ENCODE measurements around the gene ARHGAP32. TPM values are rescaled to one million over a fixed set of nuclear protein-coding genes. Genes with fewer than 3 reads are reported as not detected.

The ARHGAP32 gene
- total RNA-seq, 1 experiment from 2014 or later: not detected

- H4K20me1 ChIP-seq (ENCODE audit: insufficient read depth, low read depth, low read length): no peaks in the 10 kb centered on the region
- no peak overlapping the region for H3K4me3 ChIP-seq (ENCODE audit: low read length)
- no peaks in the 10 kb centered on the region for H3K9me3 ChIP-seq (ENCODE audit: low read length)
- DNase-seq: no peak
- H3K4me1 ChIP-seq (ENCODE audit: low read length): no peaks in the 10 kb centered on the region
- no peak overlapping the region for H3K4me2 ChIP-seq (ENCODE audit: low read depth, low read length, poor library complexity, severe bottlenecking)
- H3K36me3 ChIP-seq (ENCODE audit: insufficient read depth, low read length): no peaks in the 10 kb centered on the region
- no peaks in the 10 kb centered on the region for H3K27me3 ChIP-seq (ENCODE audit: low read length)
- no peak overlapping the region for H3K9ac ChIP-seq (ENCODE audit: low read length)
- H3K9me2 ChIP-seq (replicated peaks; ENCODE audit: insufficient read depth, low read length): no peaks in the 10 kb centered on the region
- H3K79me2 ChIP-seq (ENCODE audit: low read length): no peaks in the 10 kb centered on the region
- H3K27ac ChIP-seq (ENCODE audit: low read length): no peak overlapping the region
- no peak overlapping the region for H2AFZ ChIP-seq (ENCODE audit: low read length)
Observed at GRCh38 chr11:129089279-129089678, 102.8 kb downstream of the ARHGAP32 start.

- H3K9me2 ChIP-seq (replicated peaks; ENCODE audit: insufficient read depth, low read length): no peaks in the 10 kb centered on the region
- H3K9ac ChIP-seq (ENCODE audit: low read length): no peak overlapping the region
- H3K4me2 ChIP-seq (ENCODE audit: low read depth, low read length, poor library complexity, severe bottlenecking): no peak overlapping the region
- no peaks in the 10 kb centered on the region for H4K20me1 ChIP-seq (ENCODE audit: insufficient read depth, low read depth, low read length)
- no peaks in the 10 kb centered on the region for H3K4me1 ChIP-seq (ENCODE audit: low read length)
- H3K9me3 ChIP-seq (ENCODE audit: low read length): no peaks in the 10 kb centered on the region
- H3K4me3 ChIP-seq (ENCODE audit: low read length): no peak overlapping the region
- no peak overlapping the region for H3K27ac ChIP-seq (ENCODE audit: low read length)
- DNase-seq: no peak
- no peaks in the 10 kb centered on the region for H3K36me3 ChIP-seq (ENCODE audit: insufficient read depth, low read length)
- H3K79me2 ChIP-seq (ENCODE audit: low read length): no peaks in the 10 kb centered on the region
- H3K27me3 ChIP-seq (ENCODE audit: low read length): no peaks in the 10 kb centered on the region
- no peak overlapping the region for H2AFZ ChIP-seq (ENCODE audit: low read length)
Observed at GRCh38 chr11:129086976-129087375, 105.1 kb downstream of the ARHGAP32 start.

- no peaks in the 10 kb centered on the region for H4K20me1 ChIP-seq (ENCODE audit: insufficient read depth, low read depth, low read length)
- no peak overlapping the region for H3K4me3 ChIP-seq (ENCODE audit: low read length)
- no peak overlapping the region for H3K9ac ChIP-seq (ENCODE audit: low read length)
Observed at GRCh38 chr11:129077191-129077590, 114.9 kb downstream of the ARHGAP32 start.

GRCh38 chr11:129075757-129076156, 116.4 kb downstream of the ARHGAP32 start:
- H4K20me1 ChIP-seq (ENCODE audit: insufficient read depth, low read depth, low read length): no peaks in the 10 kb centered on the region
- no peak overlapping the region for H3K4me2 ChIP-seq (ENCODE audit: low read depth, low read length, poor library complexity, severe bottlenecking)
- H3K4me1 ChIP-seq (ENCODE audit: low read length): no peaks in the 10 kb centered on the region
- no peaks in the 10 kb centered on the region for H3K9me2 ChIP-seq (replicated peaks; ENCODE audit: insufficient read depth, low read length)
- H3K27ac ChIP-seq (ENCODE audit: low read length): no peak overlapping the region
- no peaks in the 10 kb centered on the region for H3K9me3 ChIP-seq (ENCODE audit: low read length)
- H3K36me3 ChIP-seq (ENCODE audit: insufficient read depth, low read length): no peaks in the 10 kb centered on the region
- DNase-seq: no peak
- no peak overlapping the region for H3K9ac ChIP-seq (ENCODE audit: low read length)
- H2AFZ ChIP-seq (ENCODE audit: low read length): no peak overlapping the region
- no peak overlapping the region for H3K4me3 ChIP-seq (ENCODE audit: low read length)
- H3K79me2 ChIP-seq (ENCODE audit: low read length): no peaks in the 10 kb centered on the region
- H3K27me3 ChIP-seq (ENCODE audit: low read length): no peaks in the 10 kb centered on the region

More at GRCh38 chr11:129077191-129077590, 114.9 kb downstream of the ARHGAP32 start:
- Histone ChIP-seq H3K36me3 (ENCODE audit: insufficient read depth, low read length) (no peaks in the 10 kb centered on the region), H3K4me1 (ENCODE audit: low read length) (no peaks in the 10 kb centered on the region), H3K79me2 (ENCODE audit: low read length) (no peaks in the 10 kb centered on the region), H3K9me3 (ENCODE audit: low read length) (no peaks in the 10 kb centered on the region), H3K4me2 (ENCODE audit: low read depth, low read length, poor library complexity, severe bottlenecking) (no peak overlapping the region), H3K27me3 (ENCODE audit: low read length) (no peaks in the 10 kb centered on the region), H3K27ac (ENCODE audit: low read length) (no peak overlapping the region), H3K9me2 (replicated peaks; ENCODE audit: insufficient read depth, low read length) (no peaks in the 10 kb centered on the region), H2AFZ (ENCODE audit: low read length) (no peak overlapping the region)
- no peak for DNase-seq

- no peaks in the 10 kb centered on the region for H4K20me1 ChIP-seq (ENCODE audit: insufficient read depth, low read depth, low read length)
- no peaks in the 10 kb centered on the region for H3K9me3 ChIP-seq (ENCODE audit: low read length)
- H3K9me2 ChIP-seq (replicated peaks; ENCODE audit: insufficient read depth, low read length): no peaks in the 10 kb centered on the region
- DNase-seq: no peak
- no peak overlapping the region for H3K4me3 ChIP-seq (ENCODE audit: low read length)
- no peaks in the 10 kb centered on the region for H3K4me1 ChIP-seq (ENCODE audit: low read length)
- H3K36me3 ChIP-seq (ENCODE audit: insufficient read depth, low read length): no peaks in the 10 kb centered on the region
- no peaks in the 10 kb centered on the region for H3K79me2 ChIP-seq (ENCODE audit: low read length)
- H3K27ac ChIP-seq (ENCODE audit: low read length): no peak overlapping the region
- no peaks in the 10 kb centered on the region for H3K27me3 ChIP-seq (ENCODE audit: low read length)
- no peak overlapping the region for H3K9ac ChIP-seq (ENCODE audit: low read length)
- H3K4me2 ChIP-seq (ENCODE audit: low read depth, low read length, poor library complexity, severe bottlenecking): no peak overlapping the region
- no peak overlapping the region for H2AFZ ChIP-seq (ENCODE audit: low read length)
Observed at GRCh38 chr11:129067454-129067853, 124.7 kb downstream of the ARHGAP32 start.

GRCh38 chr11:129066229-129066628, 125.9 kb downstream of the ARHGAP32 start:
- Histone ChIP-seq H3K4me1 (ENCODE audit: low read length) (no peaks in the 10 kb centered on the region), H3K9me3 (ENCODE audit: low read length) (no peaks in the 10 kb centered on the region), H3K79me2 (ENCODE audit: low read length) (no peaks in the 10 kb centered on the region), H3K27me3 (ENCODE audit: low read length) (no peaks in the 10 kb centered on the region), H3K9me2 (replicated peaks; ENCODE audit: insufficient read depth, low read length) (no peaks in the 10 kb centered on the region), H4K20me1 (ENCODE audit: insufficient read depth, low read depth, low read length) (no peaks in the 10 kb centered on the region), H3K4me3 (ENCODE audit: low read length) (no peak overlapping the region), H3K4me2 (ENCODE audit: low read depth, low read length, poor library complexity, severe bottlenecking) (no peak overlapping the region), H3K27ac (ENCODE audit: low read length) (no peak overlapping the region), H3K9ac (ENCODE audit: low read length) (no peak overlapping the region), H2AFZ (ENCODE audit: low read length) (no peak overlapping the region), H3K36me3 (ENCODE audit: insufficient read depth, low read length) (no peaks in the 10 kb centered on the region)
- no peak for DNase-seq

- Histone ChIP-seq H3K4me2 (ENCODE audit: low read depth, low read length, poor library complexity, severe bottlenecking) (no peak overlapping the region), H3K36me3 (ENCODE audit: insufficient read depth, low read length) (no peaks in the 10 kb centered on the region), H3K4me3 (ENCODE audit: low read length) (no peak overlapping the region), H4K20me1 (ENCODE audit: insufficient read depth, low read depth, low read length) (no peaks in the 10 kb centered on the region), H3K79me2 (ENCODE audit: low read length) (no peaks in the 10 kb centered on the region), H3K9me2 (replicated peaks; ENCODE audit: insufficient read depth, low read length) (no peaks in the 10 kb centered on the region), H3K27ac (ENCODE audit: low read length) (no peak overlapping the region), H3K9ac (ENCODE audit: low read length) (no peak overlapping the region), H3K27me3 (ENCODE audit: low read length) (no peaks in the 10 kb centered on the region), H3K4me1 (ENCODE audit: low read length) (no peaks in the 10 kb centered on the region), H2AFZ (ENCODE audit: low read length) (no peak overlapping the region), H3K9me3 (ENCODE audit: low read length) (no peaks in the 10 kb centered on the region)
- DNase-seq: no peak
Observed at GRCh38 chr11:129063118-129063517, 129.0 kb downstream of the ARHGAP32 start.

GRCh38 chr11:129061492-129062230, 130.5 kb downstream of the ARHGAP32 start:
- no peaks in the 10 kb centered on the region for H3K27me3 ChIP-seq (ENCODE audit: low read length)
- no peaks in the 10 kb centered on the region for H4K20me1 ChIP-seq (ENCODE audit: insufficient read depth, low read depth, low read length)
- no peaks in the 10 kb centered on the region for H3K9me2 ChIP-seq (replicated peaks; ENCODE audit: insufficient read depth, low read length)
- no peaks in the 10 kb centered on the region for H3K4me1 ChIP-seq (ENCODE audit: low read length)
- H3K79me2 ChIP-seq (ENCODE audit: low read length): no peaks in the 10 kb centered on the region
- no peaks in the 10 kb centered on the region for H3K9me3 ChIP-seq (ENCODE audit: low read length)
- H3K9ac ChIP-seq (ENCODE audit: low read length): no peak overlapping the region
- no peak overlapping the region for H2AFZ ChIP-seq (ENCODE audit: low read length)
- no peak for DNase-seq
- H3K27ac ChIP-seq (ENCODE audit: low read length): no peak overlapping the region
- no peak overlapping the region for H3K4me3 ChIP-seq (ENCODE audit: low read length)
- H3K36me3 ChIP-seq (ENCODE audit: insufficient read depth, low read length): no peaks in the 10 kb centered on the region
- H3K4me2 ChIP-seq (ENCODE audit: low read depth, low read length, poor library complexity, severe bottlenecking): no peak overlapping the region

Data from Karpas-422 (cell line).